Esophagus squamous epithelium (tissue), 5 donors: ENCODE data around the gene NLRC5. TPM values are rescaled to one million over a fixed set of nuclear protein-coding genes. Genes with fewer than 3 reads are reported as not detected.

Experiments used
- DNase-seq: peaks from one replicate; lab custom pipeline; 2025; lab: John Stamatoyannopoulos, UW
- H3K27ac ChIP-seq, 4 donors: fragments of 200-600 bp; sonication (generic); one replicate each; pipeline ENCODE4 v1.5.1; 2016 to 2019; ENCODE audit warnings: mild to moderate bottlenecking in 1 of 4
- H3K27me3 ChIP-seq, 4 donors: fragments of 200-600 bp; sonication (generic); 1 replicate in 3 of 4; 2 replicates in 1 of 4; pipeline versions ENCODE4 v1.5.1 to v1.6.0; 2017 to 2021; ENCODE audit warnings: antibody characterized with exemption in 1 of 4
- H3K36me3 ChIP-seq, 3 donors: fragments of 200-600 bp; sonication (generic); one replicate each; pipeline ENCODE4 v1.5.1; 2016 to 2019
- H3K4me1 ChIP-seq, 3 donors: fragments of 200-600 bp; sonication (generic); one replicate each; pipeline ENCODE4 v1.5.1; 2017 to 2019
- H3K4me3 ChIP-seq, 4 donors: fragments of 200-600 bp; sonication (generic); 1 replicate in 3 of 4; 2 replicates in 1 of 4; pipeline ENCODE4 v1.5.1; 2016 to 2019; ENCODE audit warnings: mild to moderate bottlenecking in 2 of 4, moderate library complexity in 1 of 4
- H3K9me3 ChIP-seq, 3 donors: fragments of 200-600 bp; sonication (generic); one replicate each; pipeline ENCODE4 v1.5.1; 2016 to 2019
- POLR2A ChIP-seq, 4 donors: fragments of 450-650 bp; IDR thresholded peaks; one replicate each; pipeline ENCODE4 v1.6.1; 2017; ENCODE audit warnings: antibody characterized with exemption in 4 of 4, mild to moderate bottlenecking in 4 of 4, moderate library complexity in 3 of 4
- WGBS, 2 donors: methylation state at CpG; one replicate each; pipeline ENCODE4 v1.1.5; 2018; 5-methylcytosine and 5-hydroxymethylcytosine counted together
- intact Hi-C: fragments of 100-400 bp; cut with DNase I; formaldehyde crosslinking; loops from one replicate; pipeline ENCODE4 v1.15.0; 2022
- total RNA-seq, 4 donors: library from RNA; depleted of rRNA; stranded (reverse); fragments of >200 nt; gene quantifications; one replicate each; pipeline ENCODE4 v1.1.0, GENCODE V29; 2016
- TF ChIP-seq, protein P1 (sequence below), 6 experiments: fragments of 450-650 bp in 4 of 6; fragments of 200-600 bp in 2 of 6; sonication (generic) in 2 of 6; IDR thresholded peaks; one replicate each; pipeline ENCODE4 v1.5.1; 2016 to 2019; ENCODE audit warnings: antibody characterized with exemption in 6 of 6, mild to moderate bottlenecking in 4 of 6, moderate library complexity in 4 of 6
- donor health status: DM: yes; HTN: yes; CAD: no.

The NLRC5 gene
- total RNA-seq, 4 donors from 2014 or later, result 7.7 to 25.2 (median 14.1) TPM

DNA sequence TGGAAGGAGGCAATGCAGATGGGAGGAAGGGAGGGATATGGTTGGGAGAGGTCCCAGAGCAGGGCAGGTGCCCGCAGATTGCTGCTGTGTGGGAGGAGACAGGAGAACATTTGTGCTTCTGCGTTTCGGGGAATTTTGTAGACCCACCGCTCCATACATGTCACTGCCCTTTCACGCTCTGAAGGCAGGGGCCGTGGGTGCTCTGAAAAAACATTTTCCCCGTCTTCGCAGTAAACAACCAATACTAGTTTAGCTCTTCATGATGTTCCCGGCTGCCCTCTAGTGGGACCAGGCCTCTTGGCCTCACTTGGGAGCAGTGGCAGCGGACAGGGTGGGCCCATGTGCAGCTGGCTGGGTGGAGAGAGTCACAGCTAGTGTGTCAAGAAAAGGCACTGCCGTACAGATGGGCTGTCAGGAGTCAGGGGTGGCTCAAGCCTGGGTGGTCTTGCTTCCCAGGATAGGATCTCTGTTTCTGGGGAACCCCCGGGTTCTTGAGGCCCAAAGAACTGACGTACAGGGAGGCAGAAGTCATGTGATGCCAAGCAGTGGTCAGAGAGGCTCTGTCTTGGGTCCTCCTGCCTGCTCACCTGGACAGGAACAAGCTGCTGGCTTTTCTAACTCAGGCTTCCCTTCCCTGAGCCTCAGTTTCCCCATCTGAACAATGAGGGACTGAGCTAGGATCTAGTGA is 56.5 kb downstream of the NLRC5 start:
- Histone ChIP-seq H3K36me3 (peaks cover 3 to 85% (median 18%) of the 10 kb centered on the region in 3 donors), H3K4me3 (peak overlapping the region in 1 of 4 donors; percentile 18), H3K27me3 (no peaks in the 10 kb centered on the region), H3K4me1 (peaks cover 2 to 25% (median 11%) of the 10 kb centered on the region in 3 donors), H3K27ac (peak overlapping the region in 1 of 4 donors; percentile 34), H3K9me3 (no peaks in the 10 kb centered on the region)
- intact Hi-C loops, result loop anchor here (10.0 kb wide), 1 partner anchor 171 kb away; no protein-coding TSS in a partner anchor
- no peak for TF ChIP-seq POLR2A (IDR thresholded peaks at IDR 0.05)
- TF ChIP-seq, protein P1, sequence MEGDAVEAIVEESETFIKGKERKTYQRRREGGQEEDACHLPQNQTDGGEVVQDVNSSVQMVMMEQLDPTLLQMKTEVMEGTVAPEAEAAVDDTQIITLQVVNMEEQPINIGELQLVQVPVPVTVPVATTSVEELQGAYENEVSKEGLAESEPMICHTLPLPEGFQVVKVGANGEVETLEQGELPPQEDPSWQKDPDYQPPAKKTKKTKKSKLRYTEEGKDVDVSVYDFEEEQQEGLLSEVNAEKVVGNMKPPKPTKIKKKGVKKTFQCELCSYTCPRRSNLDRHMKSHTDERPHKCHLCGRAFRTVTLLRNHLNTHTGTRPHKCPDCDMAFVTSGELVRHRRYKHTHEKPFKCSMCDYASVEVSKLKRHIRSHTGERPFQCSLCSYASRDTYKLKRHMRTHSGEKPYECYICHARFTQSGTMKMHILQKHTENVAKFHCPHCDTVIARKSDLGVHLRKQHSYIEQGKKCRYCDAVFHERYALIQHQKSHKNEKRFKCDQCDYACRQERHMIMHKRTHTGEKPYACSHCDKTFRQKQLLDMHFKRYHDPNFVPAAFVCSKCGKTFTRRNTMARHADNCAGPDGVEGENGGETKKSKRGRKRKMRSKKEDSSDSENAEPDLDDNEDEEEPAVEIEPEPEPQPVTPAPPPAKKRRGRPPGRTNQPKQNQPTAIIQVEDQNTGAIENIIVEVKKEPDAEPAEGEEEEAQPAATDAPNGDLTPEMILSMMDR (IDR thresholded peaks at IDR 0.05), result peak in 5 of 6 experiments; percentile 30 to 37 (median 36)
- WGBS, 2 donors, result 69 to 70% methylated on average over 9 to 13 of the region's 13 CpGs
- DNase-seq, result peak; percentile 24

DNA sequence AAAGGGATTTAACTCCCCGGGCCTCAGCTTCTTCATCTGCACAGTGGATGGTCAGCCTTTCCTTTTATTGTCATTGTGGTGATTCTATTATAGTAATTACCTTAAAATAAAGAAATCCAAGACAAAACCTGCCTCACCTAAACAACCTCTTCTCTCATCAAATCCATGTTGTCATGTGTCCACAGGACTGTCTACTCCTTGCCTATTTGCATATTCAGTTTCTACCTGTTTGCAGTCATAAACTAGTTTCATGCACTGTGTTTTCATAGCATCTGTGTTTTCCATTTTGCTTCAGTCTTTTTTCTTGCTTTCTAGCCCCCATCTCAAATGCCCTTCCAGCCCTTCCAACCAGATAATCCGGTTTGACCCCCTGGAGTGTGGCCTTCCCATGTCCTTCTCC is 58.7 kb downstream of the NLRC5 start:
- intact Hi-C loops, result loop anchor here (10.0 kb wide), 1 partner anchor 173 kb away; no protein-coding TSS in a partner anchor
- WGBS, 2 donors, result 80 to 83% methylated on average over 2 of the region's 2 CpGs

DNA sequence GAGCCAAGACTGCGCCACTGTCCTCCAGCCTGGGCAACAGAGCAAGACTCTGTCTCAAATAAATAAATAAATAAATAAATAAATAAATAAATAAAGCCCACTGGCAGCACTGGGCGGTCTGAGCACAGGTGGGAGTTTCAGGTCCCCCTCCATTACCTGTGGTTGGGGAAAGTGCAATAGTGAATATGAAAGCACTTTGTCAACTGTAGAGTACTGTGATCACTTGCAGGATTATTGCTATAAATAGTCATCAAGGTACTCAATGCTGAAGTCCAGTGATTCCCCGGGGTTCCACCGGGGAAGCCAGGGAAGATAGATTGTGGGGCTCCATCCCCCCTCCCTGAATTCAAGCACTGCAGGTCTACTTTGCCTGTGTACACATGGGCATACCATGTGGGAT is 60.3 kb downstream of the NLRC5 start:
- Histone ChIP-seq H3K9me3 (no peaks in the 10 kb centered on the region), H3K27me3 (no peaks in the 10 kb centered on the region), H3K36me3 (peaks cover 0 to 88% (median 3%) of the 10 kb centered on the region in 3 donors), H3K4me3 (no peak overlapping the region), H3K27ac (no peak overlapping the region), H3K4me1 (peaks cover 0 to 7% (median 0%) of the 10 kb centered on the region in 3 donors)
- 86 to 94% methylated on average over 4 of the region's 4 CpGs for WGBS, 2 donors
- TF ChIP-seq, protein P1 (IDR thresholded peaks at IDR 0.05), result no peak
- no peak for TF ChIP-seq POLR2A (IDR thresholded peaks at IDR 0.05)
- intact Hi-C loops, result loop anchor here (10.0 kb wide), 1 partner anchor 175 kb away; no protein-coding TSS in a partner anchor
- no peak for DNase-seq

More for the DNA sequence above, 58.7 kb downstream of the NLRC5 start:
- Histone ChIP-seq H3K4me3 (no peak overlapping the region), H3K4me1 (peaks cover 0 to 7% (median 0%) of the 10 kb centered on the region in 3 donors), H3K27ac (no peak overlapping the region), H3K9me3 (no peaks in the 10 kb centered on the region), H3K36me3 (peaks cover 3 to 85% (median 13%) of the 10 kb centered on the region in 3 donors), H3K27me3 (no peaks in the 10 kb centered on the region)
- no peak for DNase-seq
- no peak for TF ChIP-seq POLR2A (IDR thresholded peaks at IDR 0.05)
- TF ChIP-seq, protein P1 (IDR thresholded peaks at IDR 0.05), result no peak

DNA sequence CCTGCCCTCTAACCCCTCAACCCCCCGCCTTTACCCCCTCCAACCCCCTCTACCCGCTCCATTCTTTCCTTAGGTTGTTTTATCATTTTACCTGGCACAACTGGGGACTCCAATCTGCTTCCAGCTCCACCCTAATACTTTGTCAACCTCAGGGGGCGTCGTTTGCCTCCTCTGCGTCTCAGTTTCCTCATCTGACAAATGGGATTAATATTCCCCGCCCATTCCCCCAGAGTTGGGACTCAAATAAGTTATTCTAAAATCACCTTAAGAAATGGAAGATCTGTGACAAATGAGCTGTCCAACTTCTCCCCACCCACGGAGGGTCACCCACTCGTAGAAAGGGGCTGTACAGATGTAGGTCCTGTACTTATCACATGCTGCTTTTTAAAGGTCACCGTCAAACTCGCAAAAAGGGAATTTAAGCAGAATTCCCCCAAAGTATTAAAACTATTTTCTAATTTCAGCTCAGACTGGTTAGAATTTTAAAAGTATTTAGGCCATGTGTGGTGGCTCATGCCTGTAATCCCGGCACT is 62.4 kb downstream of the NLRC5 start:
- Histone ChIP-seq H3K4me1 (no peaks in the 10 kb centered on the region), H3K4me3 (no peak overlapping the region), H3K9me3 (no peaks in the 10 kb centered on the region), H3K27ac (no peak overlapping the region), H3K27me3 (no peaks in the 10 kb centered on the region), H3K36me3 (peaks cover 3 to 96% (median 10%) of the 10 kb centered on the region in 3 donors)
- no peak for DNase-seq
- TF ChIP-seq, protein P1 (IDR thresholded peaks at IDR 0.05), result no peak
- TF ChIP-seq POLR2A (IDR thresholded peaks at IDR 0.05), result no peak
- 82 to 89% methylated on average over 11 of the region's 11 CpGs for WGBS, 2 donors
- intact Hi-C loops, result no loop called here

DNA sequence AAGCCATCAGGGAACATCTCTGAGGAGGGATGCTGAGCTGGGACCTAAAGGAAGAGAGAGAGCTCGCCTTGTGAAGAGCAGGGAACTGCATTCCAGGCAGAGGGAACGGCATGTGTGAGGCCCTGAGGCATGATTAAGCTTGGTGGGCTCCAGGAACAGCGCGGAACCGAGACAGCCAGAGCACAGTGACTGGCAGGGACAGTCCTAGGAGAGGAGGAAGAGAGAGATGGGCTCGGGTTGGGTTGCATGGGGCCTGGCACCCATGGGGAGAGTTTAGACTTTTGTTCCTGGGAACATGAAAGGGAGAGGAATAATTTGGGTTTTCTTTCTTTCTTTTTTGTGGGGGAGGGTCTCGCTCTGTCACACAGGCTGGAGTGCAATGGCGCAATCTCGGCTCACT is 63.8 kb downstream of the NLRC5 start:
- Histone ChIP-seq H3K27ac (no peak overlapping the region), H3K36me3 (peaks cover 0 to 95% (median 10%) of the 10 kb centered on the region in 3 donors), H3K9me3 (no peaks in the 10 kb centered on the region), H3K27me3 (no peaks in the 10 kb centered on the region), H3K4me3 (no peak overlapping the region), H3K4me1 (no peaks in the 10 kb centered on the region)
- TF ChIP-seq, protein P1 (IDR thresholded peaks at IDR 0.05), result no peak
- 86 to 97% methylated on average over 8 to 9 of the region's 9 CpGs for WGBS, 2 donors
- intact Hi-C loops, result no loop called here
- DNase-seq, result no peak
